Vagina (tissue), 2 donors: ENCODE results near the gene EID2B.

Experiments used
- POLR2A ChIP-seq, 2 donors: fragments of 450-650 bp; IDR thresholded peaks; one replicate each; pipeline ENCODE4 v1.6.1; 2017; ENCODE audit warnings: antibody characterized with exemption in 2 of 2, mild to moderate bottlenecking in 2 of 2, moderate library complexity in 2 of 2
- POLR2AphosphoS5 ChIP-seq, 2 donors: sonication (generic); formaldehyde crosslinking; IDR thresholded peaks; one replicate each; pipeline ENCODE4 v1.9.0; 2017; ENCODE audit warnings: antibody characterized with exemption in 2 of 2, mild to moderate bottlenecking in 2 of 2, low read depth in 1 of 2; ENCODE audit not compliant: insufficient read depth in 1 of 2
- TF ChIP-seq, protein P1 (sequence below), 3 experiments: fragments of 450-650 bp in 2 of 3; fragments of 200-600 bp in 1 of 3; sonication (generic) in 1 of 3; IDR thresholded peaks; one replicate each; pipeline ENCODE4 v1.5.1; 2017 to 2019; ENCODE audit warnings: antibody characterized with exemption in 3 of 3, mild to moderate bottlenecking in 2 of 3, moderate library complexity in 2 of 3

DNA sequence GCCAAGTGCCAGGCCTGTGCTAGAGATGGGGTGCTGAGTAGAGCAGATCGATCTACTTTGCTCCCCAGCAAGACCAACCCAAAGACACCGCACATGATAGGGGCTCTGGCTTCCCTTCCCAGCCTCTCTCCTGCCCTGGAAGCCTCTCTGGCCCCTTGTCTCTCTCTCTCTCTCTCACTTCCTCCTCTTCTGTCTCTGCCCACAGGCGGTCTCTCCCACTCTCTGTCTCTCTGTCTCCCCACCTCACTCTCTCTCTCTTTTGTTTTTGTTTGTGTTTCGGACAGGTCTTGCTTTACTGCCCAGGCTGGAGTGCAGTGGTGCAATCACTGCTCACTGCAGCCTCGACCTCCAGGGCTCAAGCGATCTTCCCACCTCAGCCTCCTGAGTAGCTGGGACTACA lies 16.4 kb downstream of the EID2B start:
- TF ChIP-seq, protein P1, sequence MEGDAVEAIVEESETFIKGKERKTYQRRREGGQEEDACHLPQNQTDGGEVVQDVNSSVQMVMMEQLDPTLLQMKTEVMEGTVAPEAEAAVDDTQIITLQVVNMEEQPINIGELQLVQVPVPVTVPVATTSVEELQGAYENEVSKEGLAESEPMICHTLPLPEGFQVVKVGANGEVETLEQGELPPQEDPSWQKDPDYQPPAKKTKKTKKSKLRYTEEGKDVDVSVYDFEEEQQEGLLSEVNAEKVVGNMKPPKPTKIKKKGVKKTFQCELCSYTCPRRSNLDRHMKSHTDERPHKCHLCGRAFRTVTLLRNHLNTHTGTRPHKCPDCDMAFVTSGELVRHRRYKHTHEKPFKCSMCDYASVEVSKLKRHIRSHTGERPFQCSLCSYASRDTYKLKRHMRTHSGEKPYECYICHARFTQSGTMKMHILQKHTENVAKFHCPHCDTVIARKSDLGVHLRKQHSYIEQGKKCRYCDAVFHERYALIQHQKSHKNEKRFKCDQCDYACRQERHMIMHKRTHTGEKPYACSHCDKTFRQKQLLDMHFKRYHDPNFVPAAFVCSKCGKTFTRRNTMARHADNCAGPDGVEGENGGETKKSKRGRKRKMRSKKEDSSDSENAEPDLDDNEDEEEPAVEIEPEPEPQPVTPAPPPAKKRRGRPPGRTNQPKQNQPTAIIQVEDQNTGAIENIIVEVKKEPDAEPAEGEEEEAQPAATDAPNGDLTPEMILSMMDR (IDR thresholded peaks at IDR 0.05): no peak
- TF ChIP-seq POLR2A (IDR thresholded peaks at IDR 0.05) (no peak), POLR2AphosphoS5 (IDR thresholded peaks at IDR 0.05; ENCODE audit: insufficient read depth in 1 of 2, low read depth in 1 of 2) (no peak)
